HG03457 (cell line): Measurements from ENCODE around the gene CYP21A2.
"Not testable (repeated sequence)": the region's sequence is repeated elsewhere in the genome, so short reads cannot be mapped to it uniquely, and the experiment has no call there.

Experiments
- ATAC-seq: cut with Tn5 transposase; IDR thresholded peaks from one replicate; pipeline ENCODE4 v1.9.1; 2021; ENCODE audit warnings: moderate number of reproducible peaks; ENCODE audit not compliant: unreplicated experiment

The CYP21A2 gene

GRCh38 chr6:32037598-32038524 lies at the start of gene CYP21A2:
Gene CYP21A2 (plus strand): TSS chr6:32038415. CDS start chr6:32038423, 8 bp downstream.
- ATAC-seq, result not testable (repeated sequence)

GRCh38 chr6:31989363-31989762 lies 48.9 kb upstream of the CYP21A2 start:
- ATAC-seq, result not testable (repeated sequence)

DNA sequence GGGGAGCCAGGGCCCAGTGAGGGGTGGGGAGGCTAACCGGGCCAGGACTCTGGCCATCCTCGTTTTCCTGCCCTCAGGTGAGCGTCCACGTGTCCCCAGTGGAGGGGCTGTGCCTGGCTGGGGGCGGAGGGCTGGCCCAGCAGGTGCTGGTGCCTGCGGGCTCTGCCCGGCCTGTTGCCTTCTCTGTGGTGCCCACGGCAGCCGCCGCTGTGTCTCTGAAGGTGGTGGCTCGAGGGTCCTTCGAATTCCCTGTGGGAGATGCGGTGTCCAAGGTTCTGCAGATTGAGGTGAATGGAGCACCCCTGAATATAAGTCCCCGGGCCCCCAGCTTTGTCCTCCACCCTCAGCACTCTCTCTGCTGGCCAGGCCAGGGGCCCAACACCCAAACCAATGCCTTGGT lies 43.8 kb upstream of the CYP21A2 start:
- ATAC-seq, result not testable (repeated sequence)

- ATAC-seq, result not testable (repeated sequence)
These were observed 41.8 kb upstream of the CYP21A2 start for GRCh38 chr6:31996385-31996784.

- not testable (repeated sequence) for ATAC-seq
These were observed 35.5 kb upstream of the CYP21A2 start for GRCh38 chr6:32002546-32003268.

GRCh38 chr6:32003301-32003700 lies 34.9 kb upstream of the CYP21A2 start:
- not testable (repeated sequence) for ATAC-seq

GRCh38 chr6:32004393-32004792 lies 33.8 kb upstream of the CYP21A2 start:
- ATAC-seq, result not testable (repeated sequence)

- not testable (repeated sequence) for ATAC-seq
These were observed 33.2 kb upstream of the CYP21A2 start for GRCh38 chr6:32004864-32005537.

DNA sequence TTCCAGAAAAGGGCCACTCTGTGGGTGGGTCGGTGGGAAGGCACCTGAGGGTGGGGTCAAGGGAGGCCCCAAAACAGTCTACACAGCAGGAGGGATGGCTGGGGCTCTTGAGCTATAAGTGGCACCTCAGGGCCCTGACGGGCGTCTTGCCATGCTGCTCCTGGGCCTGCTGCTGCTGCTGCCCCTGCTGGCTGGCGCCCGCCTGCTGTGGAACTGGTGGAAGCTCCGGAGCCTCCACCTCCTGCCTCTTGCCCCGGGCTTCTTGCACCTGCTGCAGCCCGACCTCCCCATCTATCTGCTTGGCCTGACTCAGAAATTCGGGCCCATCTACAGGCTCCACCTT lies 32.7 kb upstream of the CYP21A2 start:
- not testable (repeated sequence) for ATAC-seq

DNA sequence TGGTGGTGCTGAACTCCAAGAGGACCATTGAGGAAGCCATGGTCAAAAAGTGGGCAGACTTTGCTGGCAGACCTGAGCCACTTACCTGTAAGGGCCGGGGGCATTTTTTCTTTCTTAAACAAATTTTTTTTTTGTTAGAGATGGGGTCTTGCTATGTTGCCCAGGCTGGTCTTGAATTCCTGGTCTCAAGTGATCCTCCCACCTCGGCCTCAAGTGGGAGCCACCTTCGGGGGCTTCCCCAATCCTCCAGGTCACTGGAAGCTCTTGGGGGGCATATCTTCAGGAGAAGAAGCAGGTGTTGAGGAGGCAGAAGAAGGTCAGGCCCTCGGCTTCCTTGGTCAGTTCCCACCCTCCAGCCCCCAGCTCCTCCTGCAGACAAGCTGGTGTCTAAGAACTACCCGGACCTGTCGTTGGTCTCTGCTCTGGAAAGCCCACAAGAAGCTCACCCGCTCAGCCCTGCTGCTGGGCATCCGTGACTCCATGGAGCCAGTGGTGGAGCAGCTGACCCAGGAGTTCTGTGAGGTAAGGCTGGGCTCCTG lies 32.2 kb upstream of the CYP21A2 start:
- ATAC-seq, result not testable (repeated sequence)

DNA sequence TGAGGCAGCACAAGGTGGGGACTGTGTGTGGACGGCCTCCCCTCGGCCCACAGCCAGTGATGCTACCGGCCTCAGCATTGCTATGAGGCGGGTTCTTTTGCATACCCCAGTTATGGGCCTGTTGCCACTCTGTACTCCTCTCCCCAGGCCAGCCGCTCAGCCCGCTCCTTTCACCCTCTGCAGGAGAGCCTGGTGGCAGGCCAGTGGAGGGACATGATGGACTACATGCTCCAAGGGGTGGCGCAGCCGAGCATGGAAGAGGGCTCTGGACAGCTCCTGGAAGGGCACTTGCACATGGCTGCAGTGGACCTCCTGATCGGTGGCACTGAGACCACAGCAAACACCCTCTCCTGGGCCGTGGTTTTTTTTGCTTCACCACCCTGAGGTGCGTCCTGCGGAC lies 31.1 kb upstream of the CYP21A2 start:
- not testable (repeated sequence) for ATAC-seq

DNA sequence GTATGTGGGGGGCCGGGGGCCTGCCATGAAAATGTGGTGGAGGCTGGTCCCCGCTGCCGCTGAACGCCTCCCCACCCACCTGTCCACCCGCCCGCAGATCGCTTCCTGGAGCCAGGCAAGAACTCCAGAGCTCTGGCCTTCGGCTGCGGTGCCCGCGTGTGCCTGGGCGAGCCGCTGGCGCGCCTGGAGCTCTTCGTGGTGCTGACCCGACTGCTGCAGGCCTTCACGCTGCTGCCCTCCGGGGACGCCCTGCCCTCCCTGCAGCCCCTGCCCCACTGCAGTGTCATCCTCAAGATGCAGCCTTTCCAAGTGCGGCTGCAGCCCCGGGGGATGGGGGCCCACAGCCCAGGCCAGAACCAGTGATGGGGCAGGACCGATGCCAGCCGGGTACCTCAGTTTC lies 30.2 kb upstream of the CYP21A2 start:
- not testable (repeated sequence) for ATAC-seq

GRCh38 chr6:32008616-32009015 lies 29.6 kb upstream of the CYP21A2 start:
- ATAC-seq, result not testable (repeated sequence)

DNA sequence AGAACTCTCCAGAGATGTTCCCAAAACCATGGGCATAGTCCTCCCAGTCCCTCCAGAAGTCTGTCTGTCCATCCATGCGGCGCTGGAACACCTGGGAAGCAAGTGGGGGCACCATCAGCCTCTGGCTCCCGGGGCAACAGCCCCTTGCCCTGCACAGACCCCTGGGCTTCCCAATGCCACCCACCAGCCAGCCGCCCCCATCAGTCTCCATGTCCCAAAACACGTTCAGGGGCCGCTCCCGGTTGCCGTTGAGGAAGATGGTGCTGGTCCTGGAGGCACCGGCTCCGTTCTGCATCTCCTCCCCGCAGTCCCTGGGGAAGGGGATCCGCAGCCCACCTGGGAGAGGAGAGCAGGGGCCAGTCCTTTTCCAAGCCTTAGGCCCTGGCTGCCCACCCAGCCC lies 28.7 kb upstream of the CYP21A2 start:
- ATAC-seq, result not testable (repeated sequence)

GRCh38 chr6:32010856-32011530 lies 27.2 kb upstream of the CYP21A2 start:
- ATAC-seq, result not testable (repeated sequence)

DNA sequence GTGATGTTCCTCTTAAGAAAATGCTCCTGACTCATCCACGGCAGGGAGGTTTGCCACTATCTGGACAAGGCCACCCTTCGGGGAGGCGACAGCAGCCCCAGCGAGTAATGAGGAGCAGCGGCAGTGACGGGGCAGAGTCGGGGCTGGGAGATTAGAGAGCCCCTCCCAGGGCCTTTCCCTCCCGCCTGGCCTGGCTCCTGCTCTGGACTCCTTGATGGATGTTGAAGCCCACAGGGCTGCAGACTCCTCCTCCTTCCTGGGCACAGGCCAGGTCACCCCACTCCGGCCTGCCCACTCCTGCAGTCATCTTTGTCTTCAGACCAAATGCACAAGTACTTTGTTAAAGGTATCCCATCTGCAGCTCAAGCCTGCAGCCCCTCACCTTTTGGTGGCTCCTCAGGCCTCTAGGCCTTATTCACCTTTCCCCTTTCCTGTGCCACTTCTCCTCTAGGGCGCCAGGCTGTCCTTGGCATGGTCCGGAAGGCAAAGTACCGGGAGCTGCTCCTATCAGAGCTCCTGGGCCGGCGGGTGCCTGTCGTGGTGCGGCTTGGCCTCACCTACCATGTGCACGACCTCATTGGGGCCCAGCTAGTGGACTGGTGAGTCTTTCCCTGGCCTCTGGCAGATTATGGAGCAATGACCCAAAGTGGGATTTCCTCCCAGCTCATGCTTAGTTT lies 25.1 kb upstream of the CYP21A2 start:
- not testable (repeated sequence) for ATAC-seq

DNA sequence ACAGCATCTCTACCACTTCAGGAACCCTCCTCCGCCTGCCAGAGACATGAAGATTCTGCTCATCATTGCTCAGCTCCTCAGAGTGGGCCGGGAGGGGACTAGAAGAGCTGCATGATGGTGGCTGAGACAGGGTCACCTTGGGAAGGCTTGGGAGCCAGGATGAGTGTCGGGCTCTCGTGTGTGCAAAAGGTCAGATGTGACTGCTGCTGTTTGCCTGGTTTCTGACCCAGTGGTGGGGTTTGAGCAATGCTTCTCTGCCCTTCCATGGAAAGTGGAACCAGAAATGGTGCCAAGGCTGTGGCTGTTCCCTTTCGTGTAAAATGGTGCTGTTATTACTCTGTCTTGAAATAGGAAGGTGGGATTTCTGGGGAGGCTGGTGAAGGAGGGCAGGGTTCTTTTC lies 24.5 kb upstream of the CYP21A2 start:
- not testable (repeated sequence) for ATAC-seq

DNA sequence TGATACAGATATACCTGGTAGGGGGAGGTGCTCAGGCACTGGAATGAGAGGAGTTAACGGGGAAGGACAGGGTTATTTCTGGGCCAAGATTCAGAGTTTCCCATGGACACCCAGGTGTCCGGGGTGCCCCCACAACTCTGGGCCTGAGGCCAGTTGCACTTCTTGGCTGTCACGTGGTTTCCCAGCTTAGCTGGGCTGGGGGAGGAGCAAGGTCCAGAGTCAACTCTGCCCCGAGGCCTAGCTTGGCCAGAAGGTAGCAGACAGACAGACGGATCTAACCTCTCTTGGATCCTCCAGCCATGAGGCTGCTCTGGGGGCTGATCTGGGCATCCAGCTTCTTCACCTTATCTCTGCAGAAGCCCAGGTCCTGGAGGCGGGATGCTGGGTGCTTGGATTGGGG lies 23.7 kb upstream of the CYP21A2 start, which contains the start of gene C4B:
Gene C4B (plus strand): TSS at position 249 of the 400 bp plus-strand sequence. CDS start 51 bp downstream, at position 300.
- not testable (repeated sequence) for ATAC-seq

- not testable (repeated sequence) for ATAC-seq
These were observed 16.1 kb upstream of the CYP21A2 start for GRCh38 chr6:32022100-32022499.

DNA sequence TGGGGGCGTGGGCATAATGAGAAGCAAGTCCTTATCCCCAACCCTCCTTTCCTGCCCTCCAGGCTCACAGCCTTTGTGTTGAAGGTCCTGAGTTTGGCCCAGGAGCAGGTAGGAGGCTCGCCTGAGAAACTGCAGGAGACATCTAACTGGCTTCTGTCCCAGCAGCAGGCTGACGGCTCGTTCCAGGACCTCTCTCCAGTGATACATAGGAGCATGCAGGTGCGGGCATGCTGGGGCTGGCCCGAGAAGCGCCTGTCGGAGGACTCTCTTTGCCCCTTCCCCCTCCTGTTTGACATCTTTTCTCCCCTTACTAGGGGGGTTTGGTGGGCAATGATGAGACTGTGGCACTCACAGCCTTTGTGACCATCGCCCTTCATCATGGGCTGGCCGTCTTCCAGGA lies 9.6 kb upstream of the CYP21A2 start:
- not testable (repeated sequence) for ATAC-seq
